ENCODE data around the gene ZCCHC14. TPM values are rescaled to one million over a fixed set of nuclear protein-coding genes. Genes with fewer than 3 reads are reported as not detected.
"Not testable (repeated sequence)": the region's sequence is repeated elsewhere in the genome, so short reads cannot be mapped to it uniquely, and the experiment has no call there.

ZCCHC14 gene
- total RNA-seq, 1 experiment from 2014 or later, result 30.3 TPM

- Histone ChIP-seq H3K4me3 (ENCODE audit: low read depth, low read length, poor library complexity, severe bottlenecking) (peak overlapping the region; percentile 54), H3K4me1 (ENCODE audit: insufficient read depth, low read length, poor library complexity, severe bottlenecking) (peaks cover 14% of the 10 kb centered on the region), H3K27me3 (replicated peaks; ENCODE audit: insufficient read depth, low read depth, low read length, poor library complexity) (no peaks in the 10 kb centered on the region), H3K9me3 (ENCODE audit: low read depth, low read length, poor library complexity, severe bottlenecking) (no peaks in the 10 kb centered on the region), H3K36me3 (ENCODE audit: insufficient read depth, low read length, poor library complexity, severe bottlenecking) (no peaks in the 10 kb centered on the region), H3K27ac (ENCODE audit: low read depth, low read length, poor library complexity, severe bottlenecking) (no peak overlapping the region)
- intact Hi-C loops (cut with micrococcal nuclease; ENCODE audit: unreplicated experiment), result loop anchor here (5.0 kb wide), 1 partner anchor 52 kb away; no protein-coding TSS in a partner anchor
- ChIA-PET CTCF (no interaction called here), POLR2A (ENCODE audit: low non-redundant PET) (no interaction called here)
- BruUV-seq (replicated peaks), result no TSS peak
- no peak for DNase-seq (ENCODE audit: low spot score)
- TF ChIP-seq CTCF (conservative IDR thresholded peaks at IDR 0.05; ENCODE audit: low read depth, low read length), result no peak
These were observed 3.3 kb downstream of the ZCCHC14 start for GRCh38 chr16:87489434-87490045.

DNA sequence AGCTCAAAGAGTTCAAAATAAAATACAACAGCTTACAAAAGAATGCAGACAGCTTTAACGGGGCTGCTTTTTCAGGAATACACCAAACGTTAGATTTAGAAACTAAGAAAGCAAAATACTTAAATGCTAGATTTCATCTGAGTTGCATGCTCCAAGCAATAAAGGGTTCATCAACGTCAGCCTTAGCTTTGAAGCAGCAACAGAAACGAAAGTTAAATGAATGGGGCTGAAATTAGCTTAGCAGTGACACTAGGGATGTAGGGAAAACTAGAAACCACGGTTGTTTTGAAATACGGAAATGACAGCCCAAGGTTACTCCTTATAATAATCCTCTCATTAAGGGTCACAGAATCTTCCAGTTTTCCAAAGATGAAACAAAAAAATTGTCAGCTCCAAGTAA is 3.9 kb downstream of the ZCCHC14 start:
- POLR2A ChIA-PET (ENCODE audit: low non-redundant PET); BruUV-seq (replicated peaks); H3K27ac ChIP-seq (ENCODE audit: low read depth, low read length, poor library complexity, severe bottlenecking); H3K27me3 ChIP-seq (replicated peaks; ENCODE audit: insufficient read depth, low read depth, low read length, poor library complexity); CTCF ChIA-PET; H3K36me3 ChIP-seq (ENCODE audit: insufficient read depth, low read length, poor library complexity, severe bottlenecking); H3K9me3 ChIP-seq (ENCODE audit: low read depth, low read length, poor library complexity, severe bottlenecking); intact Hi-C loops (cut with micrococcal nuclease; ENCODE audit: unreplicated experiment); DNase-seq (ENCODE audit: low spot score): not testable (repeated sequence)
- Histone ChIP-seq H3K4me3 (ENCODE audit: low read depth, low read length, poor library complexity, severe bottlenecking) (peak overlapping the region; percentile 54), H3K4me1 (ENCODE audit: insufficient read depth, low read length, poor library complexity, severe bottlenecking) (peaks cover 14% of the 10 kb centered on the region)

DNA sequence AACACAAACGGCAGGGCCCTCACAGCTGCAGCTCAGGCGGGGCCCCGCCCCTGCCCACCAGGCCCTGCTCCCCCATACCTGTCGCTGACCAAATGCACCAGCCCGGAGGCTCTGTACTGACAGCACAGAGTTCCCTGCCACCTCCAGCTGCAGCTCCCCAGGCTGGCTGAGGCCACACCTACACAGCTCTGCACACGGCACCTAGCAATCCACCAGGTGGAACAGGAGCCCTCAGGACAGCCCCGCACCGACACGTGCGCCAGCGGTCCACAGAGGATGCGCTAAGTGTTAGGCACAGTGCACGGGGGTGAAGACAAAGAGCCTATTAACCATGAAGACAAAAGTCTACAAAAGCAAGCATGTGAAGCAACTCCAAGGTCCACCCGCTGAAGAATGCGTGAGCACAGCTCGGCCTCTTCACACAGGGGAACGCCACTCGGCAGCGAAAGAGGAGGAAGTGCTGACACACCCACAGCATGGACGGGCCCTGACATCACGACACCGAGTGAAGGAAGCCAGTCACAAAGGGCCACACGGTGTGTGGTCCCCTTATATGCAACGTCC is 5.4 kb downstream of the ZCCHC14 start:
- H3K4me3 ChIP-seq (ENCODE audit: low read depth, low read length, poor library complexity, severe bottlenecking), result no peak overlapping the region
- intact Hi-C loops (cut with micrococcal nuclease; ENCODE audit: unreplicated experiment), result no loop called here
- peaks cover 4% of the 10 kb centered on the region for H3K36me3 ChIP-seq (ENCODE audit: insufficient read depth, low read length, poor library complexity, severe bottlenecking)
- TF ChIP-seq CTCF (conservative IDR thresholded peaks at IDR 0.05; ENCODE audit: low read depth, low read length) (no peak), EZH2 (IDR thresholded peaks at IDR 0.05; ENCODE audit: borderline replicate concordance, low read depth, low read length, poor library complexity, severe bottlenecking) (no peak)
- no peak overlapping the region for H3K27ac ChIP-seq (ENCODE audit: low read depth, low read length, poor library complexity, severe bottlenecking)
- CTCF ChIA-PET, result no interaction called here
- POLR2A ChIA-PET (ENCODE audit: low non-redundant PET), result no interaction called here
- no TSS peak for BruUV-seq (replicated peaks)
- no peak for DNase-seq (ENCODE audit: low spot score)
- peaks cover 14% of the 10 kb centered on the region for H3K4me1 ChIP-seq (ENCODE audit: insufficient read depth, low read length, poor library complexity, severe bottlenecking)
- H3K9me3 ChIP-seq (ENCODE audit: low read depth, low read length, poor library complexity, severe bottlenecking), result no peaks in the 10 kb centered on the region
- no peaks in the 10 kb centered on the region for H3K27me3 ChIP-seq (replicated peaks; ENCODE audit: insufficient read depth, low read depth, low read length, poor library complexity)

DNA sequence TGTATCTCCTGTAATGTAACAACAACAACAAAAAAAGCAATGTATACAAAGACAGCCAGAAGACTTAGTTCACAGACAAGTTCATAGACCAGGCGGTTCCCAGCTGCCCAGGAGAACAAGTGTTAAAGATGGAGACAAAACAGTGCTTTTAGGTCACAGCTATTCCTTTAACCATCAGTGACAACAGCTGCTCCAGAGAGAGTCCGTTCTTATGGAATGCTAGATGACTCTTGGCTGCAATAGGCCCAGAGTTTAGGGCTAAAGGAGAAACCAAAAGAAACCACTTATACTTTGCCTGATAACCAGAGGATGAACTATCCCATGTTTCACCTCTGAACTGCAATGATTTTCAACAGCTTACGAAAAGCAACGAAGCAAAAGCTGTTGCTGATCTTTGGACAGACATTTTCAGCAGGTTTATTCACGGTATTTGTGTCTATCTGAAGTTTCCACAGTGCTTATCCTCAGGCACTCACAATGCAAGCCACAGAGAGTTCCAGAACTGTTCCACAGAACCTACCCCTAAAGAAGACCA is 6.0 kb downstream of the ZCCHC14 start:
- no TSS peak for BruUV-seq (replicated peaks)
- DNase-seq (ENCODE audit: low spot score), result no peak
- POLR2A ChIA-PET (ENCODE audit: low non-redundant PET), result no interaction called here
- H3K4me3 ChIP-seq (ENCODE audit: low read depth, low read length, poor library complexity, severe bottlenecking), result no peak overlapping the region
- H3K4me1 ChIP-seq (ENCODE audit: insufficient read depth, low read length, poor library complexity, severe bottlenecking), result peaks cover 14% of the 10 kb centered on the region
- no peaks in the 10 kb centered on the region for H3K9me3 ChIP-seq (ENCODE audit: low read depth, low read length, poor library complexity, severe bottlenecking)
- no peaks in the 10 kb centered on the region for H3K27me3 ChIP-seq (replicated peaks; ENCODE audit: insufficient read depth, low read depth, low read length, poor library complexity)
- intact Hi-C loops (cut with micrococcal nuclease; ENCODE audit: unreplicated experiment), result no loop called here
- H3K27ac ChIP-seq (ENCODE audit: low read depth, low read length, poor library complexity, severe bottlenecking), result no peak overlapping the region
- CTCF ChIA-PET, result no interaction called here
- H3K36me3 ChIP-seq (ENCODE audit: insufficient read depth, low read length, poor library complexity, severe bottlenecking), result peaks cover 4% of the 10 kb centered on the region
- no peak for TF ChIP-seq CTCF (conservative IDR thresholded peaks at IDR 0.05; ENCODE audit: low read depth, low read length)
- TF ChIP-seq EZH2 (IDR thresholded peaks at IDR 0.05; ENCODE audit: borderline replicate concordance, low read depth, low read length, poor library complexity, severe bottlenecking), result no peak
